OCI-LY7 (cell line): Measurements from ENCODE around the gene SGMS1. TPM values are rescaled to one million over a fixed set of nuclear protein-coding genes. Genes with fewer than 3 reads are reported as not detected.
A peak's percentile ranks its signal among the peaks of the same experiment; 100 is the strongest.

Experiments
- BruUV-seq: library from RNA; stranded (reverse); fragments of 400-500 nt; replicated peaks from 2 replicates; lab custom pipeline; 2021; lab: Mats Ljungman, UMichigan
- CTCF ChIA-PET: fragments of 300-600 bp; sonication (Branson Sonifier 250); formaldehyde crosslinking; loops from one replicate; lab custom pipeline; 2022; ENCODE audit warnings: antibody characterized with exemption; ENCODE audit not compliant: unreplicated experiment; lab: Charles Lee
- POLR2A ChIA-PET: fragments of 300-600 bp; sonication (Branson Sonifier 250); formaldehyde crosslinking; loops from one replicate; lab custom pipeline; 2022; ENCODE audit warnings: antibody characterized with exemption; lab: Charles Lee
- DNase-seq: peaks from one replicate; pipeline ENCODE4 v3.0.0-alpha.2; 2015; ENCODE audit warnings: low spot score
- H2AFZ ChIP-seq: fragments of 200-600 bp; sonication (generic), shearing (Covaris generic); 2 replicates; pipeline ENCODE4 v1.6.1; 2014; ENCODE audit warnings: mild to moderate bottlenecking, antibody characterized with exemption, low read length, moderate library complexity
- H3K27ac ChIP-seq: fragments of 200-600 bp; sonication (generic); 2 replicates; pipeline ENCODE4 v1.5.1; 2014; ENCODE audit warnings: mixed run types, low read depth, mild to moderate bottlenecking, moderate library complexity, low read length, inconsistent platforms; ENCODE audit not compliant: poor library complexity, severe bottlenecking
- H3K36me3 ChIP-seq: fragments of 200-600 bp; sonication (generic); 2 replicates; pipeline ENCODE4 v1.6.1; 2014; ENCODE audit warnings: mild to moderate bottlenecking, antibody characterized with exemption, low read length, moderate library complexity, mixed read lengths; ENCODE audit not compliant: insufficient read depth
- H3K4me1 ChIP-seq: fragments of 200-600 bp; sonication (generic); 2 replicates; pipeline ENCODE4 v1.5.1; 2014; ENCODE audit warnings: mild to moderate bottlenecking, low read length; ENCODE audit not compliant: insufficient read depth, poor library complexity, severe bottlenecking
- H3K4me2 ChIP-seq: fragments of 200-600 bp; sonication (generic); 2 replicates; pipeline ENCODE4 v1.6.1; 2014; ENCODE audit warnings: mild to moderate bottlenecking, low read length
- H3K4me3 ChIP-seq: fragments of 200-600 bp; sonication (generic); 2 replicates; pipeline ENCODE4 v1.5.1; 2014; ENCODE audit warnings: mild to moderate bottlenecking, low read depth, low read length; ENCODE audit not compliant: poor library complexity, severe bottlenecking
- H3K79me2 ChIP-seq: fragments of 200-600 bp; sonication (generic); 2 replicates; pipeline ENCODE4 v1.6.1; 2016; ENCODE audit warnings: low read depth, mild to moderate bottlenecking, low read length, moderate library complexity, mixed read lengths; ENCODE audit not compliant: insufficient read depth
- H3K9me2 ChIP-seq: fragments of 200-600 bp; sonication (generic); 2 replicates; pipeline ENCODE4 v1.6.1; 2016; ENCODE audit warnings: mild to moderate bottlenecking, low read length, mixed read lengths; ENCODE audit not compliant: insufficient read depth
- H3K9me3 ChIP-seq: fragments of 200-600 bp; sonication (generic); 2 replicates; pipeline ENCODE4 v1.6.1; 2014; ENCODE audit warnings: mild to moderate bottlenecking, mixed run types, low read length, mixed read lengths
- H4K20me1 ChIP-seq: fragments of 200-600 bp; sonication (generic); 2 replicates; pipeline ENCODE4 v1.6.1; 2014; ENCODE audit warnings: mild to moderate bottlenecking, antibody characterized with exemption, low read length, moderate library complexity, mixed read lengths; ENCODE audit not compliant: insufficient read depth
- CTCF ChIP-seq: fragments of 200-600 bp; sonication (generic); conservative IDR thresholded peaks from 2 replicates; pipeline ENCODE4 v1.5.1; 2014; ENCODE audit warnings: mild to moderate bottlenecking, antibody characterized with exemption, low read length, moderate library complexity, mixed read lengths
- EZH2phosphoT487 ChIP-seq: fragments of 200-600 bp; sonication (generic); IDR thresholded peaks from 2 replicates; pipeline ENCODE4 v1.6.1; 2018; ENCODE audit warnings: low read depth, borderline replicate concordance, mild to moderate bottlenecking, mixed run types, antibody characterized with exemption, low read length, moderate library complexity, mixed read lengths
- intact Hi-C: fragments of 100-400 bp; cut with micrococcal nuclease; formaldehyde crosslinking; loops from one replicate; pipeline ENCODE4 v1.10.0; 2022; ENCODE audit not compliant: unreplicated experiment
- total RNA-seq, 2 experiments: library from RNA; depleted of rRNA in 1 of 2; stranded (reverse); fragments of >200 nt in 1 of 2; shearing (Covaris generic) in 1 of 2; gene quantifications; 2 replicates each; pipeline ENCODE4 v1.2.3, GENCODE V29; 2014 to 2022

Gene SGMS1
- total RNA-seq, 2 experiments from 2014 or later = 45.4 to 57.5 TPM

GRCh38 chr10:50419756-50420155, 204.0 kb downstream of the SGMS1 start:
- no peak for TF ChIP-seq EZH2phosphoT487
- no peak for TF ChIP-seq CTCF
- peaks cover 33% of the 10 kb centered on the region for H3K4me1 ChIP-seq
- ChIA-PET POLR2A (interaction anchor here (0.6 to 1.6 kb wide), 8 partner anchors 8 to 59 kb away, joined by 3 to 5 read pairs (median 4); no protein-coding TSS in a partner anchor), CTCF (no interaction called here)
- intact Hi-C loops = loop anchor here (5.0 kb wide), 2 partner anchors 52 to 203 kb away; partner anchors contain the start of gene SGMS1
- no peak overlapping the region for H3K27ac ChIP-seq
- H3K36me3 ChIP-seq = no peaks in the 10 kb centered on the region
- H3K4me2 ChIP-seq = no peak overlapping the region
- H3K9me3 ChIP-seq = no peaks in the 10 kb centered on the region
- no peak for DNase-seq
- no peak overlapping the region for H3K4me3 ChIP-seq
- H3K79me2 ChIP-seq = peaks cover 4% of the 10 kb centered on the region; the same call in 1 of the 2 replicates
- H2AFZ ChIP-seq = no peak overlapping the region
- H4K20me1 ChIP-seq = 0 out of 2 replicates have a peak, but pooled peaks cover 6% of the 10 kb centered on the region
- no TSS peak for BruUV-seq
- H3K9me2 ChIP-seq = no peaks in the 10 kb centered on the region

GRCh38 chr10:50419091-50419490, 204.7 kb downstream of the SGMS1 start:
- no TSS peak for BruUV-seq
- no peaks in the 10 kb centered on the region for H3K9me3 ChIP-seq
- no peaks in the 10 kb centered on the region for H3K36me3 ChIP-seq
- H4K20me1 ChIP-seq = 0 out of 2 replicates have a peak, but pooled peaks cover 6% of the 10 kb centered on the region
- no peak overlapping the region for H2AFZ ChIP-seq
- H3K27ac ChIP-seq = no peak overlapping the region
- H3K79me2 ChIP-seq = peaks cover 4% of the 10 kb centered on the region; the same call in 1 of the 2 replicates
- peak overlapping the region; percentile 70 for H3K4me3 ChIP-seq
- POLR2A ChIA-PET = interaction anchor here (1.6 kb wide), 1 partner anchor 57 kb away, joined by 3 read pairs; no protein-coding TSS in a partner anchor
- intact Hi-C loops = loop anchor here (5.0 kb wide), 2 partner anchors 52 to 203 kb away; partner anchors contain the start of gene SGMS1
- peak overlapping the region; percentile 80 for H3K4me2 ChIP-seq
- H3K4me1 ChIP-seq = peaks cover 33% of the 10 kb centered on the region
- no peak for DNase-seq
- H3K9me2 ChIP-seq = no peaks in the 10 kb centered on the region
- TF ChIP-seq EZH2phosphoT487 (no peak), CTCF (no peak)
- CTCF ChIA-PET = no interaction called here
